GM19023 (cell line): ENCODE measurements around the gene ELMOD1.

Experiments
- ATAC-seq: cut with Tn5 transposase; IDR thresholded peaks from one replicate; pipeline ENCODE4 v1.9.1; 2021; ENCODE audit warnings: mild to moderate bottlenecking, moderate library complexity; ENCODE audit not compliant: unreplicated experiment

Gene ELMOD1

GRCh38 chr11:107631931-107632330 is 41.0 kb downstream of the ELMOD1 start:
- no peak for ATAC-seq

GRCh38 chr11:107646783-107647182 is 55.8 kb downstream of the ELMOD1 start:
- no peak for ATAC-seq

GRCh38 chr11:107648242-107648641 is 57.3 kb downstream of the ELMOD1 start:
- no peak for ATAC-seq

GRCh38 chr11:107651672-107652071 is 60.7 kb downstream of the ELMOD1 start:
- no peak for ATAC-seq

- no peak for ATAC-seq
Measured at GRCh38 chr11:107653076-107653475, 62.1 kb downstream of the ELMOD1 start.

- ATAC-seq = no peak
Measured at GRCh38 chr11:107655602-107656001, 64.7 kb downstream of the ELMOD1 start.

- ATAC-seq = no peak
Measured at GRCh38 chr11:107659310-107659709, 68.4 kb downstream of the ELMOD1 start.

GRCh38 chr11:107660066-107660465 is 69.1 kb downstream of the ELMOD1 start:
- ATAC-seq = no peak

GRCh38 chr11:107661656-107662055 is 70.7 kb downstream of the ELMOD1 start:
- ATAC-seq = no peak

- ATAC-seq = no peak
Measured at GRCh38 chr11:107665018-107665417, 74.1 kb downstream of the ELMOD1 start.

- no peak for ATAC-seq
Measured at GRCh38 chr11:107666911-107667613, 76.1 kb downstream of the ELMOD1 start.

GRCh38 chr11:107669191-107669740 is 78.3 kb downstream of the ELMOD1 start:
- no peak for ATAC-seq

GRCh38 chr11:107669893-107670601 is 79.1 kb downstream of the ELMOD1 start:
- ATAC-seq = no peak

GRCh38 chr11:107675902-107676301 is 85.0 kb downstream of the ELMOD1 start:
- ATAC-seq = no peak

- ATAC-seq = no peak
Measured at GRCh38 chr11:107676336-107677057, 85.5 kb downstream of the ELMOD1 start.

- no peak for ATAC-seq
Measured at GRCh38 chr11:107677924-107678631, 87.1 kb downstream of the ELMOD1 start.

- no peak for ATAC-seq
Measured at GRCh38 chr11:107678632-107678971, 87.7 kb downstream of the ELMOD1 start.

- ATAC-seq = no peak
Measured at GRCh38 chr11:107679255-107680024, 88.5 kb downstream of the ELMOD1 start.

- ATAC-seq = no peak
Measured at GRCh38 chr11:107682171-107682570, 91.2 kb downstream of the ELMOD1 start.

GRCh38 chr11:107682572-107682971 is 91.6 kb downstream of the ELMOD1 start:
- ATAC-seq = no peak
